ENCODE measurements around the gene NPLOC4.

Gene NPLOC4

DNA sequence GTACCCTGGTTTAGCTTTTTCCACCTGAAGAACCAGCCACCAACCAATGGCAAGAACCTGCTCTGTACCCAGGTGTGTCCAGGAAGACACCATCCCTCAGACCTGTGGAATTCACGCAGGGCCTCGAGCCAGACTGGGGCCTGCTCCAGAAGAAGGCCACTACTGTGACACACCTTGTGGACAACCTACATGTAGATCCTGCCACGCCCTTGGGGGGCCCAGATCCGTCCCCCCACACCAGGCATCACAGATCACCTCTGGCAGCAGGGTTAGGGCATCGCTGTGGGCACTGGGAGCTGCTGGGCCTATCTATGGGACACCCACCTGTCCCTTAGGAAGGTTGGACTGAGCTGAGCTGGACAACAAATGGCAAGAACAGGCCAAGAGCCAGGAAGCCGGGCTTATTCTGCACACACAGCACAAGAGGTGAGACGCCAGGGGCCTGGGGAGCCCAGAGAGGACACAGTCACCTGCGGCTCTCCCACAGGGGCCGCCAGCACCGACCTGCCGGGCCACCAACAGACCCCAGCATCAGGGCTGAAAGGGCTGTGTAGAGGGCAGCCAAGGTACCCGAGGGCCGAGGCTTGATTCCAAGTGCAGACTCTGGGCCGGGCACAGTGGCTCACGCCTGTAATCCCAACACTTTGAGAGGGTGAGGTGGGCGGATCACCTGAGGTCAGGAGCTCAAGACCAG, 92.5 kb downstream of the NPLOC4 start:
- no peak for DNase-seq

DNA sequence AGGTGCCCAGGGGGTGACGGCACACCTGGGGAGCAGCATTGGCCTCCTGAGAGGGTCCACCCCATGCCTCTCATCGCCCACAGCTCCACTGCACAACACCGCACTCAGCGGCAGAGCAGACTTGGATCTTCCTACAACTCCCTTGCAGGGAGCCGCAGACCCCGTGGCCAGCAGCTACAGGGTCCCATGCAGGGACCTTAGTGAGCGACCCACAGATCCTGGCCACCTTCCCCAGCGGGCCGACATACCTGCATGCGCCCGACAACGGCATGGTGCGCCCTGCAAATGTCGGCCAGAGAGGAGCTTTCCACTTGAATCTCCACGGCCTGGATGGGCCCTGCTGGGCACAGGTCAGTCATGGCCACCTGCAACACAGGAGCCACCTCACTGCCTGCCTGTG, 93.2 kb downstream of the NPLOC4 start:
- no peak for DNase-seq

DNA sequence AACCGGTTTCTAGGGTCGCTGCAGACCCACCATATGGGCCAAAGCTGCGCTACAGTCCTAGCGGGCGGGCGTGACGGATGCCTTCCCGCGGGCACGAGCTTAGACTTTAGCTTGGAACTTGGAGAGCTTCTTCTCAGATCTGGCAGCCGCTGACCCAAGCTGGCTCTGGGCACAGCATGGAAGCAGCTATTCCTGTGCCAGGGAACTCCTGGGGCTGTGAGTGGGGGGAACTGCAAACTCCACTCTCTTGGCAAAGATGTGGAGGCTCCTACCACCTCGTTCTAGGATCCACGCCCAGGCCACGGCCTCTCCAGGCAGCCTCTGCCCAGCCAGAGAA, 93.6 kb downstream of the NPLOC4 start:
- DNase-seq = no peak

GRCh38 chr17:81542431-81543338, 94.2 kb downstream of the NPLOC4 start:
- DNase-seq = no peak

DNA sequence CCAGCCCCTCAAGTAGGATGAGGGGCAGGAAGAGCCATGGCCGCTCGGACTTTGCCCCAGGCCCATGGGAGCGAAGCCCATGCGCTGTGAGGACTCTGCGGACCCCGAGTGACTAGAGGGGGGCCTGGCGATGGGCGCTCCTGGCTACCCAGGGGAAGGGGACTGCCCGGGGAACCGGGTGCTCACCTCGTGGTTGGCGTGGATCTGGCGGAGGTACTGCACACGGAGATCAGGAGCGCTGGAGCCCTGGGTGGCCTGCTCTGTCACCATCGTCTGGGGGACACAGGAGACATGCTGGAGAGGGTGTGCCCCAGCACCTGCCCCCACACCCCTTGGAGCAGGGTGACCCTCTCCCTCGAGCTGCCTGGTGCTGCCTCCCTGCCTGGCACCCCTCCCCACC, 95.8 kb downstream of the NPLOC4 start:
- no peak for DNase-seq

DNA sequence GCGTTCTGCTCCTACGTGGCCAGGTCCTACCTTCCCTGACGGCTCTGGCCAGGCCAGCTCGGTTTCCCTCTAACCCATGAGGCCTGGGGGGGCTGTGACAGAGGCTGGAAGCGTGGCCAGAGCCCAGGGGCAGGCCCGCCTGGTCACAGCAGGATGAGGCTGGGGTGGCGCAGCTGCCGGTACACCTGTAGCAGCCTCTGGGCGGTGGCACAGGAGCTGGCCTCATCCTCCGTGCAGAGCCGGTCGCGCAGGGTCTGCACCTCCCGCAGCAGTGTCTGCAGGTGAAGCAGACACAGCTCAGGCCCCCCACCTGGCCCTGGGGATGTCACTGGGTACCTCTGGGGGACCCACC, 96.3 kb downstream of the NPLOC4 start:
- DNase-seq = no peak

- no peak for DNase-seq
Observed at GRCh38 chr17:81539961-81540675, 96.8 kb downstream of the NPLOC4 start.

DNA sequence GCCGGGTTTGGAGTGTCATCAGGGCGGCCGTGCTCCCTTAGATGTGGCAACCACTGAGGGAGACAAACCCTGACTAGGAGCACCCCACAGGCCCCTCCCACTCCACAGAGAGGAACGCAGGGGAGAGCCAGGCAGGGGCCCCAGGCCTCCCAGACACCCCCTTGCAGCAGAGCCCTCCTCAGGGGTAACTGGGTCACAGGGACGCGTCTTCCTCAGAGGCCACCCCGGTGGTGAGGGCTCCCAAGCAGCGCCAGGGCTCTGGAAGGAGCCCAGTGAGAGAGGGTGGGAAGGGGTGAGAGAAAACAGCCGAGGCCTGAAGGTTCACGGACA, 97.4 kb downstream of the NPLOC4 start:
- no peak for DNase-seq

DNA sequence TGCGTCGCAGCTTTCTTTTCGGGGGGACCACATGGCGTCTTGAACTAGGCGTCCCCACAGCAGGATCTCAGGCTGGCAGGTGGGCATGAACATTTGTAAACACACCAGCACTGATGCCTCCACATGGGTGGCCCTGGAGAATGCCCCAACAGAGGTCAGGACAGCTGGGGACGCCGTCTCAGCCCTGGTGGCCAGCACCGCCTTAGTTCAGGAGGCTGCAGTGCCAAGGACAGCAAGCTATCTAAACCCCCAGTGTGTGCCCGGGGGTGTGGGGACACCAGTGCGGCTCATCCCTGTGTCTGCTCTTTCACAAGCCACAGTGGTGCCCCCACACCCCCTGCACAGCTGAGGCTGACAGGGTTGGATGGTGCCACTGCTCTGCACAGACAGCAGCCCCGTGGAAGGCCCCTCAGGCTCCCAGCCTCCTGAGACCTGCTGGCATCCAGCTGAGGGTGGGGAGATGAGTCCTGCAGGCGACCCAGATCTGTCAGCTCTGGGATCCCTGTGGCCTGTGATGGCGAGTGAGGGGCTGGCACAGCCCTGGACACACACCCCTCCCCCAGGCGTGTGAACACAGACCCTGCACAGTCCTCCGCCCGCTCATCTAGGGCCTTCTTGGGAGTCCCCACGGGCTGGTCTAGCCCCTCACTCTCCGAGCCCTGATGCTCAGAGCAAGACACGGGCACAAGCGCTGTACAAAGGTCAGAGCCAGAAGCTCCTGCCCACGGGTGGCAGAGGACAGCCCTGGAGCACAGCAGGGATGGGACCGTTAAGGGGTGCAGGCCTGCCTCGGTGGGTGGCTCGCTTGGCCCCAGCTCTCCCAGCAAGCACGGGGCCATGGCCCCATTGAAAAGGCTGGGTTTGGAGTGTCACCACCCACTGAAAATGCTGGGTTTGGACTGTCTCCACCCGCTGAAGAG, 98.0 kb downstream of the NPLOC4 start:
- DNase-seq = no peak

DNA sequence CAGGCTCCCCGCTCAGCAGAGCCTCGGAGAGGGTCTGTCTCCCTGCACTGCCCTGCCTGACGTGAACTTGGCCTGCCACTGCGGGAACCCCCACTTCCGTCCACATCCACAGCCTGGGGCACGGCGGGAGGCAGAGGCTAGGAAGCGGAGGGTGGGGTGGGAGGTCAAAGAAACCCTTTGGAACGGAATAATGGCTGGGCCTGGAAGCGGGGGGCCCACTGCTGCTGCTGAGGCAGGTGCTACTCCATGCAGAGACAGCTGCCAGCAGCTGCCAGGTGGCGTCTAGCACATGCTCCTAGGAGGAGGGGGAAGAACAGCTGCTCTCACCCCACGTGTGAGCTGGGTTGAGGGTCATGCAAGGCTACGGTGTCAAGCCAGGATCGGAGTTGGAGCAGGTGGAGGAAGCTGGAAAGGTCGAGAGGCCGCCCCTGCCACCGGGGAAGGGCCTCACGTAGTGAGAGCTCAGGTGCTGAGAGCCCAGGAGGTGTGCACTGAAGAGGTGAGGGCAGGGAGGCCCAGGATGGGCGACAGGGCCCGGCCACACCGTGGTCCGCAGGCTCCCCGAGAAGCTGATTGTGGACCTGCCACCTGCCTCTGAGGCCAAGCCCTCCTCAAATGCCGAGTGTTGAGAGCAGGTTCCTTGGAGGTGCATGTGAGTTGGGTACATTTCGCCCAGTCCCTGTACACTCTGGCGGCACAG, 98.9 kb downstream of the NPLOC4 start:
- DNase-seq = no peak

GRCh38 chr17:81537343-81537855, 99.5 kb downstream of the NPLOC4 start:
- DNase-seq = peak in 1 of 2 donors; percentile 54

- peak in 1 of 2 donors; percentile 42 for DNase-seq
Observed at GRCh38 chr17:81536299-81537290, 100.3 kb downstream of the NPLOC4 start.

DNA sequence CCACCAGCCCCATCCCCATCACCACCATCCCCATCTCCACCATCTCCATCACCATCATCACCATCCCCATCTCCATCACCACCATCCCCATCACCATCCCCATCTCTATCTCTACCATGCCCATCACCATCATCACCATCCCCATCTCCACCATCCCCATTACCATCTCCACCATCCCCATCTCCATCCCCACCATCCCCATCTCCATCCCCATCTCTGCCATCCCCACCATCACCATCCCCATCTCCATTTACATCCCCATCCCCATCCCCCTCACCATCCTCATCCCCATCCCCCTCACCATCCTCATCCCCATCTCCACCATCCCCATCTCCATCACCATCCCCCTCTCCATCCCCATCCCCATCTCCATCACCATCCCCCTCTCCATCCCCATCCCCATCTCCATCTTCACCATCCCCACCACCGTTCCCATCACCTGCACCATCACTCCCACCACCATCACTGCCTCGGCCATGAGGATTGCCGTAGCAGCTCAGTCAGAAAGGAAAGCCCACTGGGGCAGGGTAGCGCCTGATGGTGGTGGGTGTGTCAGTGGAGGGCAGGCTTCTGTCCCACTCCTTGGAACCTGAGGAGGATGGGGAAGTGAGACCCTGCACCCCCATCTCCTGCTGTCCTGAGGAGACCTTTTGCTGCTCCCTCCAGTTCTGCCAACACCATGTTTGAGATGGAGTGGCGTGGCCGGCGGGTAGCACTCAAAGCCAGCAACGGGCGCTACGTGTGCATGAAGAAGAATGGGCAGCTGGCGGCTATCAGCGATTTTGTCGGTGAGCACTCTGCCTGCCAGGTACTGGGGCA, 101.2 kb downstream of the NPLOC4 start:
- DNase-seq = no peak

DNA sequence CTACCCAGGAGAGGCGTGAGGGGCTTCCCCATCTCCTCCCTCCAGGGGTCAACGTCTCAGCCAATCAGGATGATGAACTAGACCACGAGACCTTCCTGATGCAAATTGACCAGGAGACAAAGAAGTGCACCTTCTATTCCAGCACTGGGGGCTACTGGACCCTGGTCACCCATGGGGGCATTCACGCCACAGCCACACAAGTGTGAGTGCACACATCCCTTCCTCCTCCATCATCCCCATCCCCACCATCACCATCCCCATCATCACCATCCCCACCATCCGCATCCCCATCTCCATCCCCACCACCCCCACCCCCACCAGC, 101.9 kb downstream of the NPLOC4 start:
- no peak for DNase-seq

GRCh38 chr17:81534157-81535006, 102.5 kb downstream of the NPLOC4 start:
- no peak for DNase-seq

- DNase-seq = no peak
Observed at GRCh38 chr17:81533339-81534141, 103.4 kb downstream of the NPLOC4 start.

- DNase-seq = no peak
Observed at GRCh38 chr17:81532490-81533287, 104.2 kb downstream of the NPLOC4 start.

Data from stimulated activated CD4-positive, alpha-beta T cell treated with anti-CD3 and anti-CD28 coated beads, Interleukin-2, amount 100 ng/mL, for 24 hours (primary cell).